Right ventricle myocardium inferior (tissue), 1 donor: ENCODE results near the gene HLA-DQA2. TPM values are rescaled to one million over a fixed set of nuclear protein-coding genes. Genes with fewer than 3 reads are reported as not detected.
"Not testable (repeated sequence)": the region's sequence is repeated elsewhere in the genome, so short reads cannot be mapped to it uniquely, and the experiment has no call there.

Experiments used
- ATAC-seq: fragments of 200-7000 bp; cut with Tn5 transposase; one replicate; pipeline ENCODE4 v1.9.1; 2020; ENCODE audit warnings: mild to moderate bottlenecking, moderate library complexity
- DNase-seq: peaks from one replicate; pipeline ENCODE4 v3.0.0; 2021; ENCODE audit errors: missing footprints
- intact Hi-C: fragments of 100-400 bp; cut with DNase I; formaldehyde crosslinking; loops from one replicate; pipeline ENCODE4 v1.11.0; 2022
- microRNA-seq: library from miRNA; unstranded; fragments of <30 nt; microRNA quantifications from one replicate; pipeline ENCODE4 v1.2.0, GENCODE V29; 2020
- total RNA-seq: library from RNA; stranded (reverse); fragmentation: NEBNext Ultra II Directional; extraction: Animal tissue kit (Norgen Biotek cat#: 25700); gene quantifications from one replicate; pipeline ENCODE4 v1.2.1, GENCODE V29; 2021
- donor health status: DM: no; HTN: yes; CAD: no; lungs with severe emphysema.

HLA-DQA2 gene
- total RNA-seq, 1 donor from 2014 or later = 2.7 TPM

- no peak for DNase-seq
- intact Hi-C loops = no loop called here
- no peak for ATAC-seq
Observed at GRCh38 chr6:32772656-32773055, 31.5 kb downstream of the HLA-DQA2 start.

GRCh38 chr6:32774426-32774825 lies 33.2 kb downstream of the HLA-DQA2 start:
- DNase-seq (no peak), ATAC-seq (no peak)
- intact Hi-C loops = no loop called here

- intact Hi-C loops = no loop called here
- ATAC-seq (no peak), DNase-seq (no peak)
Observed at GRCh38 chr6:32775071-32775470, 33.9 kb downstream of the HLA-DQA2 start.

GRCh38 chr6:32779036-32779435 lies 37.8 kb downstream of the HLA-DQA2 start:
- no peak for ATAC-seq
- DNase-seq = no peak
- intact Hi-C loops = no loop called here

- DNase-seq, intact Hi-C loops, ATAC-seq: not testable (repeated sequence)
Observed at GRCh38 chr6:32782923-32783322, 41.7 kb downstream of the HLA-DQA2 start.

GRCh38 chr6:32785781-32786533 lies 44.8 kb downstream of the HLA-DQA2 start:
- intact Hi-C loops = no loop called here
- DNase-seq (no peak), ATAC-seq (peak; percentile 72)

- ATAC-seq = no peak
- intact Hi-C loops = no loop called here
- no peak for DNase-seq
Observed at GRCh38 chr6:32790306-32790705, 49.1 kb downstream of the HLA-DQA2 start.

GRCh38 chr6:32792901-32793435 lies 51.8 kb downstream of the HLA-DQA2 start:
- DNase-seq = no peak
- intact Hi-C loops = no loop called here
- ATAC-seq = no peak

- intact Hi-C loops = no loop called here
- no peak for DNase-seq
- ATAC-seq = no peak
Observed at GRCh38 chr6:32794510-32794909, 53.3 kb downstream of the HLA-DQA2 start.

Small RNA genes within 50 kb of the gene (microRNA-seq; reads per million reads assigned to microRNA genes)
- gene MIR3135B = not detected

Other genes with a start within 250 kb of the HLA-DQA2 start
- gene HLA-DRB5, start 211.1 kb upstream of the HLA-DQA2 start, total RNA-seq = 21.2 TPM
- gene HLA-DRB1, start 151.5 kb upstream of the HLA-DQA2 start, total RNA-seq = 32.4 TPM
- gene HLA-DQA1, start 104.0 kb upstream of the HLA-DQA2 start, total RNA-seq = 5.3 TPM
- gene HLA-DQB1, start 74.7 kb upstream of the HLA-DQA2 start, total RNA-seq = 3.9 TPM
- 3.1 TPM for gene HLA-DQB2, start 22.1 kb downstream of the HLA-DQA2 start, total RNA-seq
- not detected for gene HLA-DOB, start 75.6 kb downstream of the HLA-DQA2 start, total RNA-seq
- gene TAP2, start 97.3 kb downstream of the HLA-DQA2 start, total RNA-seq = 19.3 TPM
- gene PSMB8, start 102.7 kb downstream of the HLA-DQA2 start, total RNA-seq = 19.6 TPM
- 19.1 TPM for gene TAP1, start 112.3 kb downstream of the HLA-DQA2 start, total RNA-seq
- 13.4 TPM for gene PSMB9, start 112.8 kb downstream of the HLA-DQA2 start, total RNA-seq
- gene HLA-DMB, start 199.6 kb downstream of the HLA-DQA2 start, total RNA-seq = 8.8 TPM
- gene HLA-DMA, start 211.7 kb downstream of the HLA-DQA2 start, total RNA-seq = 19.7 TPM
- 64.1 TPM for gene BRD2, start 227.2 kb downstream of the HLA-DQA2 start, total RNA-seq